HepG2 (cell line): ENCODE measurements around the gene M1AP. TPM values are rescaled to one million over a fixed set of nuclear protein-coding genes. Genes with fewer than 3 reads are reported as not detected.

Source experiments
- ATAC-seq: fragments of 200-7000 bp; cut with Tn5 transposase; 3 replicates; pipeline ENCODE4 v1.9.1; 2020; ENCODE audit warnings: mild to moderate bottlenecking, moderate library complexity
- BruUV-seq: library from RNA; stranded (reverse); fragments of 400-500 nt; replicated peaks from 2 replicates; lab custom pipeline; 2021; lab: Mats Ljungman, UMichigan
- CTCF ChIA-PET: fragments of 300-600 bp; formaldehyde crosslinking; extraction: SDS; loops from one replicate; lab custom pipeline; 2021; ENCODE audit warnings: low total read pairs, inconsistent platforms, low intra/inter-chr PET ratio; lab: Yijun Ruan, JAX
- POLR2A ChIA-PET: fragments of 350-600 bp; sonication (Branson Sonifier 250); formaldehyde crosslinking; loops from one replicate; lab custom pipeline; 2020; ENCODE audit warnings: antibody characterized with exemption, inconsistent platforms; lab: Yijun Ruan, JAX
- DNase-seq: peaks from one replicate; pipeline ENCODE4 v3.0.0-alpha.2; 2015; ENCODE audit warnings: low spot score
- FAIRE-seq: peaks from 3 replicates; lab custom pipeline; 2011; peaks lifted over from hg19 to GRCh38; lab: Jason Lieb, UNC
- H2AFZ ChIP-seq: one replicate; pipeline ENCODE4 v1.6.1; 2011; ENCODE audit warnings: low read length, inconsistent platforms
- H3K27ac ChIP-seq: fragments of 300-600 bp; 3 replicates; pipeline ENCODE4 v1.8.0; 2011; ENCODE audit warnings: mixed run types, mild to moderate bottlenecking, mixed read lengths, low read length, inconsistent platforms; ENCODE audit not compliant: insufficient read depth; ENCODE audit errors: extremely low read length
- H3K27me3 ChIP-seq, 2 experiments: fragments of 200-600 bp in 1 of 2; 2 replicates in 1 of 2; 3 replicates in 1 of 2; pipeline versions ENCODE4 v1.6.0 to v1.8.0; 2011; ENCODE audit warnings: low read length in 2 of 2, mild to moderate bottlenecking in 2 of 2, moderate library complexity in 2 of 2, inconsistent platforms in 1 of 2; ENCODE audit not compliant: insufficient read depth in 2 of 2, control insufficient read depth in 1 of 2
- H3K36me3 ChIP-seq, 2 experiments: fragments of 200-600 bp in 1 of 2; replicated peaks in 1 of 2; 2 replicates in 1 of 2; 3 replicates in 1 of 2; pipeline versions ENCODE4 v1.5.1 to v1.8.0; 2011; ENCODE audit warnings: low read length in 2 of 2, inconsistent platforms in 1 of 2; ENCODE audit not compliant: insufficient read depth in 2 of 2, control insufficient read depth in 1 of 2
- H3K4me1 ChIP-seq: 2 replicates; pipeline ENCODE4 v1.5.1; 2012; ENCODE audit warnings: low read length, inconsistent platforms; ENCODE audit not compliant: insufficient read depth
- H3K4me2 ChIP-seq: 2 replicates; pipeline ENCODE4 v1.6.0; 2011; ENCODE audit warnings: low read depth, low read length, inconsistent platforms
- H3K4me3 ChIP-seq, 3 experiments: fragments of 200-600 bp in 1 of 3; sonication (generic), shearing (Covaris generic) in 1 of 3; replicated peaks in 1 of 3; 2 replicates each; pipeline ENCODE4 v1.5.1; 2011 to 2016; ENCODE audit warnings: low read length in 3 of 3, inconsistent platforms in 2 of 3, low read depth in 2 of 3, mild to moderate bottlenecking in 2 of 3, control low read depth in 1 of 3, mixed read lengths in 1 of 3; ENCODE audit not compliant: insufficient read depth in 1 of 3
- H3K79me2 ChIP-seq: one replicate; pipeline ENCODE4 v1.6.1; 2011; ENCODE audit warnings: low read length, inconsistent platforms; ENCODE audit not compliant: insufficient read depth
- H3K9ac ChIP-seq: 2 replicates; pipeline ENCODE4 v1.6.0; 2011; ENCODE audit warnings: mild to moderate bottlenecking, low read depth, low read length, inconsistent platforms; ENCODE audit not compliant: insufficient read depth
- H3K9me3 ChIP-seq: 2 replicates; pipeline ENCODE4 v1.5.1; 2012; ENCODE audit warnings: mild to moderate bottlenecking, low read length
- H4K20me1 ChIP-seq: 2 replicates; pipeline ENCODE4 v1.6.0; 2011; ENCODE audit warnings: inconsistent platforms, mild to moderate bottlenecking, low read length, moderate library complexity; ENCODE audit not compliant: insufficient read depth
- AFF4 ChIP-seq: sonication (generic); formaldehyde crosslinking; IDR thresholded peaks from 2 replicates; pipeline ENCODE4 v1.4.0; 2020; ENCODE audit warnings: missing genetic modification reagents
- E2F1 ChIP-seq: sonication (generic); formaldehyde crosslinking; IDR thresholded peaks from 2 replicates; pipeline ENCODE4 v1.5.0; 2020; ENCODE audit warnings: missing genetic modification reagents
- ELF3 ChIP-seq: IDR thresholded peaks from 2 replicates; pipeline ENCODE4 v1.6.1; 2016; ENCODE audit warnings: missing genetic modification reagents, missing compliant biosample characterization
- GMEB2 ChIP-seq: IDR thresholded peaks from 2 replicates; pipeline ENCODE4 v1.6.1; 2016; ENCODE audit warnings: missing biosample characterization, missing genetic modification reagents, low read depth
- KAT7 ChIP-seq: IDR thresholded peaks from 2 replicates; pipeline ENCODE4 v1.6.1; 2018; ENCODE audit warnings: borderline replicate concordance, missing compliant biosample characterization
- RERE ChIP-seq: IDR thresholded peaks from 2 replicates; pipeline ENCODE4 v1.6.1; 2016; ENCODE audit warnings: low read depth, missing genetic modification reagents, missing compliant biosample characterization
- TRIM22 ChIP-seq: fragments of 450-650 bp; IDR thresholded peaks from 2 replicates; pipeline ENCODE4 v1.6.1; 2017
- U2AF1 ChIP-seq: fragments of 200-400 bp; formaldehyde crosslinking; optimal IDR thresholded peaks from 2 replicates; pipeline ENCODE3; 2017; ENCODE audit warnings: mild to moderate bottlenecking, low read depth, low read length
- YEATS2 ChIP-seq: sonication (generic); formaldehyde crosslinking; IDR thresholded peaks from 2 replicates; pipeline ENCODE4 v1.4.0; 2020; ENCODE audit warnings: missing genetic modification reagents, borderline replicate concordance
- ZNF282 ChIP-seq: fragments of 450-650 bp; IDR thresholded peaks from 2 replicates; pipeline ENCODE4 v1.6.1; 2018; ENCODE audit not compliant: partially characterized antibody
- ZNF335 ChIP-seq: sonication (generic); formaldehyde crosslinking; IDR thresholded peaks from 2 replicates; pipeline ENCODE4 v1.4.0; 2020; ENCODE audit warnings: missing genetic modification reagents
- ZNF792 ChIP-seq: IDR thresholded peaks from 2 replicates; pipeline ENCODE4 v1.6.1; 2016
- WGBS: methylation state at CpG from one replicate; pipeline ENCODE4 v1.1.6; 2017; ENCODE audit warnings: low lambda C conversion rate; 5-methylcytosine and 5-hydroxymethylcytosine counted together
- in situ Hi-C: cut with HindIII; loops from 2 replicates; pipeline ENCODE4 v1.10.0; 2017; ENCODE audit warnings: low pct_unique_long_range_greater_than_20kb; ENCODE audit not compliant: extremely low pct_ligation_motif_present
- intact Hi-C: fragments of 100-400 bp; cut with micrococcal nuclease; formaldehyde crosslinking; loops from one replicate; pipeline ENCODE4 v1.10.0; 2022; ENCODE audit not compliant: unreplicated experiment
- polyA plus RNA-seq, 8 experiments: library from polyadenylated mRNA; depleted of rRNA in 3 of 8; stranded (reverse) in 7 of 8; unstranded in 1 of 8; fragments of >200 nt; fragmentation: Illumina TruSeq in 4 of 8; extraction: Trizol in 4 of 8; gene quantifications; 2 replicates each; pipeline versions ENCODE4 v1.2.1 to v1.2.3, GENCODE V29; 2011 to 2016; ENCODE audit warnings: low read depth in 4 of 8, missing spikeins in 1 of 8, mixed read lengths in 1 of 8; ENCODE audit not compliant: insufficient read depth in 1 of 8
- total RNA-seq, 5 experiments: library from RNA; depleted of rRNA; stranded (reverse); fragments of >200 nt; fragmentation: Illumina TruSeq; extraction: Trizol; gene quantifications; 2 replicates each; pipeline ENCODE4 v1.2.3, GENCODE V29; 2016; ENCODE audit warnings: low read depth in 1 of 5

Gene M1AP
- total and polyA plus RNA-seq, 2 of the 13 experiments (the other 11 are each of a cell fraction or from before 2014, with no cell fraction given): not detected

GRCh38 chr2:74645344-74645743, 2.8 kb downstream of the M1AP start:
- H3K27ac ChIP-seq: no peak overlapping the region
- ChIA-PET POLR2A (no interaction called here), CTCF (no interaction called here)
- H3K79me2 ChIP-seq: no peaks in the 10 kb centered on the region
- no peak overlapping the region for H3K9ac ChIP-seq
- H3K4me3 ChIP-seq: no peak overlapping the region
- 0 out of 2 replicates have a peak, but pooled peaks cover under 1% of the 10 kb centered on the region for H3K4me1 ChIP-seq
- DNase-seq (no peak), ATAC-seq (no peak), FAIRE-seq (no peak)
- in situ Hi-C loops: no loop called here
- WGBS: 33% methylated on average over 4 of the region's 4 CpGs
- intact Hi-C loops: no loop called here
- BruUV-seq: no TSS peak
- no peaks in the 10 kb centered on the region for H4K20me1 ChIP-seq
- H2AFZ ChIP-seq: no peak overlapping the region
- peaks cover under 1 to 1% of the 10 kb centered on the region in 2 experiments; a peak in 1 of 5 replicates for H3K27me3 ChIP-seq
- H3K4me2 ChIP-seq: no peak overlapping the region
- H3K9me3 ChIP-seq: no peaks in the 10 kb centered on the region
- no peaks in the 10 kb centered on the region for H3K36me3 ChIP-seq
- no peak for TF ChIP-seq RERE
- no peak for TF ChIP-seq U2AF1
- TF ChIP-seq ZNF335 (CRISPR knock-in tag): no peak
- TF ChIP-seq KAT7 (CRISPR knock-in tag): no peak
- TF ChIP-seq ZNF792 (CRISPR knock-in tag): no peak
- TF ChIP-seq E2F1 (CRISPR knock-in tag): no peak
- no peak for TF ChIP-seq AFF4 (CRISPR knock-in tag)
- TF ChIP-seq GMEB2 (CRISPR knock-in tag): no peak
- no peak for TF ChIP-seq ELF3 (CRISPR knock-in tag)
- no peak for TF ChIP-seq TRIM22
- TF ChIP-seq YEATS2: no peak
- no peak for TF ChIP-seq ZNF282
